Activated CD4-positive, alpha-beta T cell treated with anti-CD3 and anti-CD28 coated beads for 4 hours (primary cell): ENCODE data around the gene RPS6KA2.

ENCODE experiments used
- DNase-seq, 2 donors: peaks; one replicate each; pipeline ENCODE4 v3.0.0-alpha.2; 2020

RPS6KA2 gene

GRCh38 chr6:166627033-166627874 is at the start of gene RPS6KA2:
Gene RPS6KA2, minus strand, starts transcription at chr6:166627251. Its CDS starts 232 bp downstream, at chr6:166627019.
- peak; percentile 100 for DNase-seq

- no peak for DNase-seq
These were observed 49.3 kb upstream of the RPS6KA2 start for GRCh38 chr6:166676270-166676860.

DNA sequence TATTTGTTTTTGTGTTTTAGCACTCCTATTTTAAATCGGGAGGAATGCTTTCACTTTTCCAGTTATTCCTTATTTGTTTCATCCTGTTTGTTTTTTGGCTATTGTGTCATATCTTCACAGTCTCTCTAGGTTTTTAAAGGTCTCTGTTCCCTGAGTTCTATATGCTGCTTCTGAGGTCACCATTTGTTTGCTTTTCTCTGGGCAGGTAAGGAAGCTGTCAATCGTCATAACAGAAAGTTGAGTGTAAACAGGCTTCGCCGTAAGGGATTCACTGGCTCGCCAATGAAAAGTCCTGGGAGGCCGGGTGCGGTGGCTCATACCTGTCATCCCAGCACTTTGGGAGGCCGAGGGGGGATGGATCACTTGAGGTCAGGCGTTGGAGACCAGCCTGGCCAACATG is 48.7 kb upstream of the RPS6KA2 start:
- no peak for DNase-seq

DNA sequence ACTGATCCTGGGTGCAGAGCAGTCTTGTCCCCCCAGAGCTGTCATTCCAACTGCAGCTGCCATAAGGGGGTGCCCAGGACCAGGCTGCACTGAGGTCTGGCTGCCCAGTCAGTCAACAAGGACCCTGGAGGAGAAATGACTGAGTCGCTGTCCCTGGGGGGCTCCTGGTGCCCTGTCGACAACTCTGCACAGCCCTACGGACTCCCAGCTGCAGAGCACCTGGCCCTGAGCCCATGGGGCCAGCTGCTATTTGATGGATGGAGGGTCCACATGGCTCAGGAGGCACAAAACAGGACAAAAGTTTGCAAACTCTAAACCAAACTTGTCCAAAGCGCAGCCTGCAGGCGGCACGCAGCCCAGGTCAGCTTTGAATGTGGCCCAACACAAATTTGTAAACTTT is 46.3 kb upstream of the RPS6KA2 start:
- no peak for DNase-seq

DNA sequence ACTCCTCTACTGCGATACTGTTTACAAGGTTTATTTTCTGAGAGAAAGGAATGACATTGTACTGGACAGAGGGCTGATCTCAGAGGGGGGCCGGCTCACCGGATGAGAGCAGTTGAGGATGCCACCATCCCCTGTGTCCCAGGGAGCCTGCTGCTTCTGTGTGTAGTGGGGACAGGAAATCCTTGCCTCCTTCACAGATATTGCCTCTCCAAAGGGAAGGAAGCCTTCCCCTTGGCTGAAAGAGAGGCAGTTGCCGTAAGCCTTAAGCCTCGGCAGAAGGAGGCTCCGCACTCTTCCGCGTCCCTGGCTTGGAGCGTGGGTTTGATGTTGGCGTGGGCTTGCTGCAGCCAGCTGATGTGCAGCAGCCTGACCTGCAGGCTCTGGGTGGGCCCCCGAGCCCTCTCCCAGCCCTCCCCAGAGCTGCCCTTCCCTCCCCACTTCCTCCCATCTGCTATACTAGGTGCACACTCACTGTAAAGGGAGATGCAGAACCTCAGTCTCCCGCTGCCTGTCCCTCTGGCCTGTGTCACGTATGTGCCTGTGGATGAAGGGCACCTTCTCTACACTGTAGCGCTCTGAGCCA is 45.7 kb upstream of the RPS6KA2 start:
- DNase-seq, result no peak

GRCh38 chr6:166672146-166672545 is 45.1 kb upstream of the RPS6KA2 start:
- DNase-seq, result no peak

DNA sequence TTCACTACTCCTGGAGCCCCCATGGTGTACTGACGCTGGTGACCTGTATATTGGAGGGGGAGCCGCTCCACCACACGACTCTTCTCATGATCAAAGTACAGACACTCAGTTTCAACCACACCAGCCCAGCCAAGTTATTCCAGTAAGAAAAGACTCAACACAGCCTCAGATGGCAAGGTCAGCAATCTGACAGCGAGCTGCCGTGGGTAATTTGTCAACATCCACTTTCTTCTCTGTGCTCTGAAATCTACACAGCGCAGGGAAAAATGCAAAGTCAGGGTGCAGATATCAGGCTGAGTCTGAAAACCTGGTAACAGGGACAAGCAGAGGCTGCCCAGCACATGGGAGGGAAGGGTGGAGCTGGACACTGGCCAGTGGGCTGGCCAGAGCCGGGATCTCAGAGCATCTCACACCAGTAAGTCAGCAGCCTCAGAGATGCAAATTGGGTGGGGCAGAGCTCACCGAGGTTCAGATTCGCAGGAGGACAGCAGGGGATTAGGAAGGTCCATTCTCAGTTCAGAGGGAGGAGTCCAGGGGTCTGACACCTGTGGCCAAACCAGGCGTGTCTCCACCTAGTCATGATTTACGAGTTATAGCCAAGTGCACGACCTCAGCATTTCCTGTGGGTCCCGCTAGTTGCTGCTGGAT is 44.5 kb upstream of the RPS6KA2 start:
- no peak for DNase-seq

GRCh38 chr6:166670894-166671293 is 43.8 kb upstream of the RPS6KA2 start:
- DNase-seq, result no peak

DNA sequence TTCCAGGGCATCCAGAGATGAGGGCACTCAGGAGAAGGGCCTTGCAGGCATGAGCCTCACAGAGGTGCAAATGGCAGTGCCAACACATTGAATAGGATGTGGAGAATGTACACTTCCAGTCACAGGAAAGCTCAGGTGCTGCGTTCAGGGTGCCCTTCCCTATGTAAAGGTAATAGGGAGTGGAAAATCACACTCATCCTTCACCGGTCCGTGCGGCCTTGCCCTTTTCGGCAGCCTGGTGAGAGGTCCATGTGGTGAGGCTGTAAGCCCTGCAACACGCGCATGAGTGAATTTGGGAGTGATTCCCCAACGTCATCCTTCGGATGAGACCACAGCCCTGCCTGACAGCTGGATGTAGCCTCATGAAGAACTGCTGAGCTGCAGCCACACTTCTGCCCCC is 43.0 kb upstream of the RPS6KA2 start:
- DNase-seq, result no peak

GRCh38 chr6:166667796-166668610 is 41.0 kb upstream of the RPS6KA2 start:
- no peak for DNase-seq

GRCh38 chr6:166664135-166664534 is 37.1 kb upstream of the RPS6KA2 start:
- no peak for DNase-seq

DNA sequence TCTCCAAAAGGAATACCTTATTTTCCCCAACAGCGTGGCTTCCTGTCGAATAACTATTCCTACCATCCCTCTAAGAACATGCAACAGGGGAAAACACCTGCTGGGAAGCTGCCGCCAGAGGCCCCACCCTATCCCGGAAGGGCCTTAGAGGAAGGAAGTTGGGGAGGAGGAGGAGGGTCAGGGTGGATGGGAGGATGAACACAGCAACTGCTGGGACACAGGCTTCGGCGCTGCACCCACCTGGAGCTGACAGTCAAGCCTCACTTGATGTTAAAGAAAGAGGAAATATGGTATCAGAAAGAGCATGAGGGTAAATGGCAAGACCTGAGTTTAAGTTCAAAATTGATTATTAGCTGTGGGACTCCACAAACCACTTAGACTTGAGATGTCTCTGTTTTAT is 36.5 kb upstream of the RPS6KA2 start:
- DNase-seq, result no peak

GRCh38 chr6:166662690-166663089 is 35.6 kb upstream of the RPS6KA2 start:
- DNase-seq, result no peak

DNA sequence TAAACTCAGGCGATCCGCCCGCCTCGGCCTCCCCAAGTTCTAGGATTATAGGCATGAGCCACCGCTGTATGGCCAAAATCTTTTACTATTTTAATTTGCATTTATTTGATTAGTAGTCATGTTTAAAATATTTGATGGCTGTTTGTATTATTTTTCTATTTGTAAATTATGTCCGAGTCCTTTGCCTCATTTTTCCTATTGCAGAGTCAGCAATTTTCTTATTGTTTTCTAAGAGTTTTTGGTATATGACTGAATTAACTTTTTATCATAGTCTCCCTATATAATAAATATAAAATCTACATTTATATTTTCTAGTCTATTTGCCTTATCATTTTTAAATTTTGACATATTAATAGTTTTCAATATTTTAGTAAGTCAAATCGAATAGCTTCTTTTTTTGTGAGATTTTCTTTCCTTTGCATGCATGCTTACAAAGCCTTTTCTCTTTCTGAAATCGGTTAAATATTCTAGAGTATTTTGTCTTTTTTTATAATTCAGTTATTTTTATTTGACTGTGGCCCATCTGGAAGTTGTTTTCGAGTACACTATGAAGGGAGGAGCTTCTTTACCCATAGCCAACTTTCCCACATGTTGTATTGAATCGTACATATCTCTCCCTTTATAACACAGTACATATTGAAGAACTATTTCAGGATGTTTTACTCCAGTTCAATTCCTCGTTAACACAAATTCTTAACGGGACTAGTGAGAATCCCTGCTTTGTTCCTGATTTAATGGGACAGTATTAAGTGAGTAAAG is 34.5 kb upstream of the RPS6KA2 start:
- no peak for DNase-seq

- DNase-seq, result no peak
These were observed 33.2 kb upstream of the RPS6KA2 start for GRCh38 chr6:166660157-166660688.

DNA sequence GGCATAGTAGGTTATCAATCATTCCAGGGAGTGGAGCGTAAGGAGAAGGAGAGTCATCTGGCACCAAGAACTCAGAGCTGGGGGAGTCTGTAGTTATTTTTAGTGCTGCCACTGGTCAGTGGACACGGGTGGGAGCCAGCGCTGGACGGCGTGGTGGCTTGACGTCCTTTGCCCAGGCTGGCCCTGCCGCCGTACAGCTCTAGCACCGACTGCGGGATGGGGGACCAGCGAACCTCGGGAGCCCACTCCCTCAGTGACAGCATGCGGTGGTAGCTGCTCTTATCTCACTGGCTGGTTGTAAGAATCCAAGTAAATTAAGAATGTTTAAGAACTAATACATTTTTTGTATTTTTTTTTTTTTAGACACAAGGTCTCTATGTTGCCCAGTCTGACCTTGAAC is 32.5 kb upstream of the RPS6KA2 start:
- DNase-seq, result no peak

- no peak for DNase-seq
These were observed 31.7 kb upstream of the RPS6KA2 start for GRCh38 chr6:166658792-166659150.

DNA sequence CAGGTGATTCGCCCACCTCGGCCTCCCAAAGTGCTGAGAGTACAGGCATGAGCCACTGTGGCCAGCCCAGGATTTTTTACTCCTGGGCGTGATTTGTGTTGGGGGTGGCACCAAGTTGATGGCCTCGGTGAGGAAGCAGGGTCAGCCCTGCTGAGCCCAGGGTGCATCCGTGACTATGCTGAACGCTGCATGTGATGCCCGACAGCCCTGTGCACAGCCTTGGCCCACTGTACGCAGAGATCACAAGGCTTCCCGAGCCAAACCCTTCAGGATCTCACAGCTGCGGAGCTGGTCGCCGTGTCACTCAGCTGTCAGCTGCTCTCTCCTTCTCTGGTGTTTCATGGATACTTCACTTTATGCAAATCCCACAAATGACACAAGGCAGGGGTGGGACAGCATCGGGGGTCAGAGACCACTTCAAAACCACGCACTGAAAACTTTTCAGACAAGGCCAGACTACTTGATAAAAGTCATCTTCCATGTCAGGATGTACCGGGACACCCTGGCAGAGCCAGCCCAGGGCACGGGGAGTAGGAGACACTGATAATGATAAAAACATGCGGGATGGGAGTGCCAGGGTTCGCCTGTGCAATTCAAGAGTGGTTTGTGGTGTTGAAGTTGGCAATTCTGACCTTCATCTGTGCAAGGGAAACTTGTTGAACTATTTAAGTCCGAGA is 31.2 kb upstream of the RPS6KA2 start:
- DNase-seq, result no peak

- no peak for DNase-seq
These were observed 30.5 kb upstream of the RPS6KA2 start for GRCh38 chr6:166657531-166657930.

GRCh38 chr6:166656230-166657151 is 29.4 kb upstream of the RPS6KA2 start:
- no peak for DNase-seq
